Right atrium auricular region (tissue), 2 donors: ENCODE results near the gene ACAD11. TPM values are rescaled to one million over a fixed set of nuclear protein-coding genes. Genes with fewer than 3 reads are reported as not detected.
A peak's percentile ranks its signal among the peaks of the same experiment; 100 is the strongest.

Experiments
- DNase-seq: peaks from one replicate; pipeline ENCODE4 v3.0.0-alpha.2; 2019; ENCODE audit warnings: low spot score
- H3K27ac ChIP-seq, 2 donors: fragments of 200-600 bp; sonication (generic); 1 replicate in 1 of 2; 2 replicates in 1 of 2; pipeline ENCODE4 v1.5.1; 2016 to 2019
- H3K27me3 ChIP-seq, 2 donors: fragments of 200-600 bp; sonication (generic); one replicate each; pipeline versions ENCODE4 v1.5.1 to v1.6.0; 2017 to 2019
- H3K36me3 ChIP-seq: fragments of 200-600 bp; sonication (generic); one replicate; pipeline ENCODE4 v1.5.1; 2016
- H3K4me1 ChIP-seq, 2 donors: fragments of 200-600 bp; sonication (generic); one replicate each; pipeline versions ENCODE4 v1.5.1 to v1.6.0; 2017 to 2019
- H3K4me3 ChIP-seq, 2 donors: fragments of 200-600 bp; sonication (generic); 1 replicate in 1 of 2; 2 replicates in 1 of 2; pipeline ENCODE4 v1.5.1; 2017 to 2019; ENCODE audit warnings: mild to moderate bottlenecking in 1 of 2, moderate library complexity in 1 of 2
- H3K9me3 ChIP-seq, 2 donors: fragments of 200-600 bp; sonication (generic); one replicate each; pipeline ENCODE4 v1.5.1; 2019
- total RNA-seq, 2 donors: library from RNA; depleted of rRNA; stranded (reverse); fragments of >200 nt; gene quantifications; one replicate each; pipeline ENCODE4 v1.1.0, GENCODE V29; 2016
- TF ChIP-seq, protein P1 (sequence below), 2 donors: fragments of 200-600 bp; sonication (generic); IDR thresholded peaks; one replicate each; pipeline ENCODE4 v1.5.1; 2019; ENCODE audit warnings: antibody characterized with exemption in 2 of 2

The ACAD11 gene
- total RNA-seq, 2 donors from 2014 or later, result 18.0 to 26.0 TPM

DNA sequence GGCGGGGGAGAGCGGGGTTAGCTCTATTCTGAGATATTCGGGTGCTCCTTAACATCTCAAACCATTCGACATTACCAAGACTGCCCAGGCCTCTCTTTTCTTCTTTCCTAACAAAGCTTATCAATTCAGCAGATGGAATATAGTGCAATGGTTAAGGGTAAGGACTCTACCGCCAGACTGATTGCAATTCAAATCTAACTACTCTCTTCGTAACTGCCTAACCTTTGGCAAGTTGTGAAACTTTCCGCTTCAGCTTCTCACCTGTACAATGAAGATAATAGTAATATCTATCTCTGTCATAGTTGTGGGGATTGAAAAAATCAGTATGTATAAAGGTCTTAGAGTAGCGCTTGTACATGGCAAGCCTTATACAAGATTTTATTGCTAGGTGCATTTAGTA is 1.5 kb upstream of the ACAD11 start:
- peaks cover 0 to 47% of the 10 kb centered on the region in 2 donors for H3K4me1 ChIP-seq
- H3K27ac ChIP-seq, result peak overlapping the region; percentile 96
- no peaks in the 10 kb centered on the region for H3K27me3 ChIP-seq
- TF ChIP-seq, protein P1, sequence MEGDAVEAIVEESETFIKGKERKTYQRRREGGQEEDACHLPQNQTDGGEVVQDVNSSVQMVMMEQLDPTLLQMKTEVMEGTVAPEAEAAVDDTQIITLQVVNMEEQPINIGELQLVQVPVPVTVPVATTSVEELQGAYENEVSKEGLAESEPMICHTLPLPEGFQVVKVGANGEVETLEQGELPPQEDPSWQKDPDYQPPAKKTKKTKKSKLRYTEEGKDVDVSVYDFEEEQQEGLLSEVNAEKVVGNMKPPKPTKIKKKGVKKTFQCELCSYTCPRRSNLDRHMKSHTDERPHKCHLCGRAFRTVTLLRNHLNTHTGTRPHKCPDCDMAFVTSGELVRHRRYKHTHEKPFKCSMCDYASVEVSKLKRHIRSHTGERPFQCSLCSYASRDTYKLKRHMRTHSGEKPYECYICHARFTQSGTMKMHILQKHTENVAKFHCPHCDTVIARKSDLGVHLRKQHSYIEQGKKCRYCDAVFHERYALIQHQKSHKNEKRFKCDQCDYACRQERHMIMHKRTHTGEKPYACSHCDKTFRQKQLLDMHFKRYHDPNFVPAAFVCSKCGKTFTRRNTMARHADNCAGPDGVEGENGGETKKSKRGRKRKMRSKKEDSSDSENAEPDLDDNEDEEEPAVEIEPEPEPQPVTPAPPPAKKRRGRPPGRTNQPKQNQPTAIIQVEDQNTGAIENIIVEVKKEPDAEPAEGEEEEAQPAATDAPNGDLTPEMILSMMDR (IDR thresholded peaks at IDR 0.05), result no peak
- no peaks in the 10 kb centered on the region for H3K9me3 ChIP-seq
- no peak for DNase-seq
- H3K36me3 ChIP-seq, result no peaks in the 10 kb centered on the region
- H3K4me3 ChIP-seq, result peak overlapping the region; percentile 94 to 95

- no peaks in the 10 kb centered on the region for H3K36me3 ChIP-seq
- no peaks in the 10 kb centered on the region for H3K9me3 ChIP-seq
- TF ChIP-seq, protein P1 (IDR thresholded peaks at IDR 0.05), result no peak
- DNase-seq, result no peak
- H3K27ac ChIP-seq, result peak overlapping the region; percentile 96
- H3K27me3 ChIP-seq, result no peaks in the 10 kb centered on the region
- peaks cover 0 to 47% of the 10 kb centered on the region in 2 donors for H3K4me1 ChIP-seq
- H3K4me3 ChIP-seq, result peak overlapping the region; percentile 94 to 95
Measured at GRCh38 chr3:132660811-132661070, 1.1 kb upstream of the ACAD11 start.

DNA sequence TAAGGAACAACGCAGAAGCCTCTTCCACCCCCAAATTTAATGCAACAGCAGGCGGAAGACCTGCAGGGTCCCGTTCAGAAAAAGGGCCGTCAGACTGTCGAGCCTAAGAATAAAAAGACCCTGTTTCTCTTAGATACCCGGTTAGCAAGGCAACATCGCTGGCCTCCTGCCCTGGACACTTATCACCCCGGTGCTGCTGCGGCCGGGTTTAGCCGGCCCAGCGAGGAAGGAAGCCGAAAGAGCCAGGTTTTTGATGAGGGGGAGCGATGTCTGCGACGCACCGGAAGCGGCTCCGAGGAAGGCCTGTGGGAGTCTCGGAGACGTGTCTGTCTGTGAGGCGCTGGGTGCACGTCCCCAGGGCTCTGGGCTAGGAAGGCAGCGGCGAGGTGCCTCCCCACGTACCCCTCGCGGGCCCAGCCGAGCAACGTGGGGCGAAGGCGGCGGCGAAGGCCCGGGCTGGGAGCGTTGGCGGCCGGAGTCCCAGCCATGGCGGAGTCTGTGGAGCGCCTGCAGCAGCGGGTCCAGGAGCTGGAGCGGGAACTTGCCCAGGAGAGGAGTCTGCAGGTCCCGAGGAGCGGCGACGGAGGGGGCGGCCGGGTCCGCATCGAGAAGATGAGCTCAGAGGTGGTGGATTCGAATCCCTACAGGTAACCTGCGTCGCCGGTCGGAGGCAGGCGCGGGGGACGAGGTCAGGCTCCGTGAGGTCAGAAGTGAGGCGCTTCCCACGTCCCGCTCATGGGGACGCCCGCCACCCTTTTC is 622 bp upstream of the ACAD11 start, which contains the start of gene UBA5:
UBA5 (plus strand) TSS at position 278 of the 759 bp plus-strand sequence; CDS start at position 487, 209 bp downstream.
- Histone ChIP-seq H3K4me1 (peaks cover 0 to 43% of the 10 kb centered on the region in 2 donors), H3K27me3 (no peaks in the 10 kb centered on the region), H3K9me3 (no peaks in the 10 kb centered on the region), H3K36me3 (no peaks in the 10 kb centered on the region), H3K27ac (peak within 1 kb of the TSS; percentile 96), H3K4me3 (peak within 1 kb of the TSS; percentile 94 to 95)
- DNase-seq, result peak; percentile 74
- TF ChIP-seq, protein P1 (IDR thresholded peaks at IDR 0.05), result no peak

DNA sequence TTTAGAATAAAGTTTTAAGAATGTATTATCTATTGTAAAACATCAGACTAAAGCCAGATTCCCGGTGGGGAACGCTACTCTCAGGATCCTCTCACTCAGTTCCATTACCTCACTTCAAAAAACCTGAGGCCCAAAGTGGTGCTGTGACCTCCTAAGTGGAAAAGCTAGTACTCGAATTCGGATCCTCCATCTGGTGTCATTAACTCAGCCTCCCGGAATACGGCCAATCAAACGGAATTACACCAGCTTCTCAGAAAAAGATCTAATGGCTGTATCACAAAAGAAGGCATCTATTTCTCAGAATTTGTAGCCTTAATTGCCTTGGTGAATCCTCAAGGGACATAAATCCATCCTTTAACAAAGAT is 627 bp downstream of the ACAD11 start:
- Histone ChIP-seq H3K4me1 (peaks cover 0 to 52% of the 10 kb centered on the region in 2 donors), H3K36me3 (no peaks in the 10 kb centered on the region), H3K9me3 (no peaks in the 10 kb centered on the region), H3K4me3 (peak overlapping the region; percentile 94 to 95), H3K27ac (peak overlapping the region; percentile 96), H3K27me3 (no peaks in the 10 kb centered on the region)
- TF ChIP-seq, protein P1 (IDR thresholded peaks at IDR 0.05), result no peak
- DNase-seq, result no peak

DNA sequence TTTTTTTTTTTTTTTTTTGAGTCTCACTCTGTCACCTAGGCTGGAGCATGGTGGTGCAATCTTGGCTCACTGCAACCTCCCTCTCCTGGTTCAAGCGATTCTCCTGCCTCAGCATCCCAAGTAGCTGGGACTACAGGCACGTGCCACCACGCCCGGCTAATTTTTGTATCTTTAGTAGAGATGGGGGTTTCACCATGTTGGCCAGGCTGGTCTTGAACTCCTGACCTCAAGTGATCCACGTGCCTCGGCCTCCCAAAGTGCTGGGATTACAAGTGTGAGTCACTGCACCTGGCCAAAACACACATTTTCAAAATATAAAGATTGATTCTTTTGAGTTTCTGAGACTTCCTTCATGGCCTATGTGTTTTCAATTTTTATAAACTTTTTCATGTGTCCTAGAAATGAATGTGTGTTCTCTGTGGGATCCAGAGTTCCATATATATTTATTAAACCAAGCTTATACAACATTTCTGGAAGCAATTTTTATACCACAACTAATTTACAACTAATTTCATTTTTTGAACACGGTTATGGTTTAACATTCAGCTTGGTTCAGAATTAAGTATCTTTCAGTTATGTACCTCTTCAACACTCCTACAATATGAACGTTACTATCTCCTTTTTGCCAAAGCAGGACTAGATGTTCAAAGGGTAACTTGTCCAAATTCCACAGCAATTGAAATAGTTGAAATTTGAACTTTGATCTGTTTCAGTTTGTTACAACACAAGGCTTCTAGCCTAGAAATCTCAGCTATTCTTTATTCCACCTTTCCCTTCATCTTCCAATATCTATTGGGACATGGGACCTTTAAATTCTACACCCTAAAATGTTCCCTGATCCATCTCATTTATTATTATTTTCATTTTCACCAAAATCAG is 1.5 kb downstream of the ACAD11 start:
- no peaks in the 10 kb centered on the region for H3K36me3 ChIP-seq
- TF ChIP-seq, protein P1 (IDR thresholded peaks at IDR 0.05), result no peak
- no peak for DNase-seq
- H3K9me3 ChIP-seq, result no peaks in the 10 kb centered on the region
- H3K27me3 ChIP-seq, result no peaks in the 10 kb centered on the region
- H3K4me1 ChIP-seq, result peaks cover 0 to 46% of the 10 kb centered on the region in 2 donors
- peak overlapping the region in 1 of 2 donors; percentile 94 for H3K4me3 ChIP-seq
- H3K27ac ChIP-seq, result peak overlapping the region in 1 of 2 donors; percentile 96
